K562 (cell line): ENCODE data around the gene KLHDC7B. TPM values are rescaled to one million over a fixed set of nuclear protein-coding genes. Genes with fewer than 3 reads are reported as not detected.

ENCODE experiments used
- ETV6 ChIP-seq, 3 experiments: fragments of 150-350 bp in 1 of 3; sonication (generic) in 1 of 3; formaldehyde crosslinking in 1 of 3; IDR thresholded peaks; 2 replicates each; pipeline versions ENCODE4 v1.6.1 to v1.8.0; 2014 to 2022; ENCODE audit warnings: borderline replicate concordance in 2 of 3, low read depth in 2 of 3, antibody characterized with exemption in 1 of 3, low read length in 1 of 3, mild to moderate bottlenecking in 1 of 3, missing genetic modification reagents in 1 of 3
- FOXP4 ChIP-seq: sonication (generic); formaldehyde crosslinking; IDR thresholded peaks from 2 replicates; pipeline ENCODE4 v1.8.0; 2022; ENCODE audit warnings: mild to moderate bottlenecking, missing genetic modification reagents, borderline replicate concordance
- GATA2 ChIP-seq: sonication (generic); formaldehyde crosslinking; IDR thresholded peaks from 2 replicates; pipeline ENCODE4 v1.4.0; 2020; ENCODE audit warnings: mild to moderate bottlenecking, missing genetic modification reagents
- IRF1 ChIP-seq: sonication (generic); formaldehyde crosslinking; IDR thresholded peaks from 2 replicates; pipeline ENCODE4 v1.8.0; 2022; ENCODE audit warnings: missing genetic modification reagents, mild to moderate bottlenecking, borderline replicate concordance
- RERE ChIP-seq: sonication (generic); formaldehyde crosslinking; IDR thresholded peaks from 2 replicates; pipeline ENCODE4 v1.8.0; 2023; ENCODE audit warnings: missing genetic modification reagents, mild to moderate bottlenecking, borderline replicate concordance
- SMAD4 ChIP-seq: fragments of 250-450 bp; sonication (Bioruptor Pico); conservative IDR thresholded peaks from 2 replicates; pipeline ENCODE4 v1.8.0; 2021; ENCODE audit warnings: inconsistent platforms, mild to moderate bottlenecking, moderate library complexity
- TAF1 ChIP-seq: IDR thresholded peaks from 2 replicates; pipeline ENCODE4 v1.6.1; 2011; ENCODE audit warnings: mild to moderate bottlenecking, low read length, moderate library complexity; ENCODE audit not compliant: insufficient read depth, control insufficient read depth, severe bottlenecking; ENCODE audit errors: extremely low read depth
- TARDBP ChIP-seq: fragments of 450-650 bp; IDR thresholded peaks from 2 replicates; pipeline ENCODE4 v1.6.1; 2016
- ZBTB1 ChIP-seq: sonication (generic); formaldehyde crosslinking; IDR thresholded peaks from 2 replicates; pipeline ENCODE4 v1.8.1; 2023; ENCODE audit warnings: missing genetic modification reagents, low read depth, mild to moderate bottlenecking, borderline replicate concordance
- ZBTB49 ChIP-seq: sonication (generic); formaldehyde crosslinking; IDR thresholded peaks from 2 replicates; pipeline ENCODE4 v1.8.0; 2022; ENCODE audit warnings: missing genetic modification reagents, mild to moderate bottlenecking, borderline replicate concordance
- ZNF511 ChIP-seq: sonication (generic); formaldehyde crosslinking; IDR thresholded peaks from 2 replicates; pipeline ENCODE4 v1.8.0; 2022; ENCODE audit warnings: mild to moderate bottlenecking, missing genetic modification reagents
- ZNF583 ChIP-seq: fragments of 250-450 bp; sonication (Bioruptor Pico); IDR thresholded peaks from 2 replicates; pipeline ENCODE4 v1.4.0; 2020
- polyA plus RNA-seq, 8 experiments: library from polyadenylated mRNA; depleted of rRNA in 4 of 8; stranded (reverse) in 5 of 8; unstranded in 3 of 8; fragments of >200 nt; fragmentation: Nextera tagmentation in 2 of 8; fragmentation: Illumina TruSeq in 1 of 8; extraction: Ambion mirVana in 2 of 8; extraction: Trizol in 1 of 8; gene quantifications; 2 replicates each; pipeline versions ENCODE4 v1.2.1 to v1.2.3, GENCODE V29; 2011 to 2014; ENCODE audit warnings: inconsistent platforms in 1 of 8, missing spikeins in 1 of 8
- total RNA-seq, 7 experiments: library from RNA; depleted of rRNA in 6 of 7; stranded (reverse); fragments of >200 nt in 6 of 7; fragmentation: Illumina TruSeq in 2 of 7; extraction: Trizol in 2 of 7; gene quantifications; 2 replicates each; pipeline versions ENCODE4 v1.2.1 to v1.2.3, GENCODE V29; 2011 to 2021; ENCODE audit warnings: low replicate concordance in 1 of 7

The KLHDC7B gene
- total and polyA plus RNA-seq, 9 of the 15 experiments (the other 6 are each of a cell fraction or from before 2014, with no cell fraction given) = 0.04 to 0.22 (median 0.05) TPM; not detected in 4

GRCh38 chr22:50599816-50600455, 54.2 kb downstream of the KLHDC7B start (continued):
- TF ChIP-seq SMAD4 (peak; percentile 61), FOXP4 (CRISPR knock-in tag) (peak; percentile 97; the same call in 1 of the 2 replicates), ETV6 (IDR thresholded peaks at IDR 0.05; ENCODE audit: borderline replicate concordance in 1 of 2, low read depth in 2 of 2, low read length in 1 of 2) (no peak), ETV6 (CRISPR knock-in tag; IDR thresholded peaks at IDR 0.05; ENCODE audit: borderline replicate concordance) (peak; percentile 93; the same call in 1 of the 2 replicates), ZBTB49 (peak; percentile 94; the same call in 1 of the 2 replicates), RERE (CRISPR knock-in tag) (peak; percentile 79; the same call in 1 of the 2 replicates), TAF1 (no peak), IRF1 (CRISPR knock-in tag) (peak; percentile 88; the same call in 1 of the 2 replicates), GATA2 (CRISPR knock-in tag) (0 out of 2 replicates have a peak, but pooled peaks have one; percentile 34), ZNF511 (peak; percentile 100), ZNF583 (0 out of 2 replicates have a peak, but pooled peaks have one; percentile 43), TARDBP (no peak), ZBTB1 (CRISPR knock-in tag) (peak; percentile 91)
